GM12892 (cell line): ENCODE data around the gene ITIH5.

Experiments used
- POLR2A ChIP-seq: IDR thresholded peaks from 2 replicates; pipeline ENCODE4 v1.6.1; 2011; ENCODE audit warnings: low read depth, low read length, control low read depth
- POLR2AphosphoS5 ChIP-seq: IDR thresholded peaks from 2 replicates; pipeline ENCODE4 v1.6.1; 2011; ENCODE audit warnings: low read depth, low read length, control low read depth
- TAF1 ChIP-seq: IDR thresholded peaks from 2 replicates; pipeline ENCODE4 v1.6.1; 2011; ENCODE audit warnings: low read depth, mild to moderate bottlenecking, control low read depth, low read length, borderline replicate concordance

- TF ChIP-seq POLR2A (no peak), POLR2AphosphoS5 (no peak), TAF1 (no peak)
These were observed 61.0 kb downstream of the ITIH5 start for GRCh38 chr10:7605565-7606295.
